Measurements from ENCODE around the gene SENP8.

SENP8 gene

GRCh38 chr15:72124218-72124617, 6.0 kb downstream of the SENP8 start:
- TF ChIP-seq MAX (IDR thresholded peaks at IDR 0.05) (no peak), FOXM1 (IDR thresholded peaks at IDR 0.05; ENCODE audit: borderline replicate concordance, low read depth) (no peak), CREB1 (IDR thresholded peaks at IDR 0.05; ENCODE audit: low read depth) (no peak), REST (IDR thresholded peaks at IDR 0.05; ENCODE audit: low read depth) (no peak), TCF12 (IDR thresholded peaks at IDR 0.05; ENCODE audit: low read depth) (no peak), ZBTB7A (IDR thresholded peaks at IDR 0.05; ENCODE audit: low read depth) (no peak), TEAD4 (IDR thresholded peaks at IDR 0.05) (no peak), CEBPB (IDR thresholded peaks at IDR 0.05) (no peak), YY1 (IDR thresholded peaks at IDR 0.05; ENCODE audit: low read depth) (no peak), TAF1 (IDR thresholded peaks at IDR 0.05; ENCODE audit: low read depth) (no peak), RAD21 (IDR thresholded peaks at IDR 0.05; ENCODE audit: low read depth) (no peak)

GRCh38 chr15:72127724-72128322, 9.6 kb downstream of the SENP8 start:
- TF ChIP-seq TCF12 (IDR thresholded peaks at IDR 0.05; ENCODE audit: low read depth) (no peak), TEAD4 (IDR thresholded peaks at IDR 0.05) (no peak), NFIC (IDR thresholded peaks at IDR 0.05) (no peak), TAF1 (IDR thresholded peaks at IDR 0.05; ENCODE audit: low read depth) (no peak), USF1 (IDR thresholded peaks at IDR 0.05) (no peak), MAX (IDR thresholded peaks at IDR 0.05) (no peak)

- TF ChIP-seq NFIC (IDR thresholded peaks at IDR 0.05) (no peak), TCF12 (IDR thresholded peaks at IDR 0.05; ENCODE audit: low read depth) (no peak), TEAD4 (IDR thresholded peaks at IDR 0.05) (no peak), REST (IDR thresholded peaks at IDR 0.05; ENCODE audit: low read depth) (no peak), YY1 (IDR thresholded peaks at IDR 0.05; ENCODE audit: low read depth) (no peak), USF1 (IDR thresholded peaks at IDR 0.05) (no peak), RAD21 (IDR thresholded peaks at IDR 0.05; ENCODE audit: low read depth) (no peak), TAF1 (IDR thresholded peaks at IDR 0.05; ENCODE audit: low read depth) (no peak), FOXM1 (IDR thresholded peaks at IDR 0.05; ENCODE audit: borderline replicate concordance, low read depth) (no peak), CEBPB (IDR thresholded peaks at IDR 0.05) (no peak), EGR1 (IDR thresholded peaks at IDR 0.05) (no peak), ZBTB7A (IDR thresholded peaks at IDR 0.05; ENCODE audit: low read depth) (no peak), CREB1 (IDR thresholded peaks at IDR 0.05; ENCODE audit: low read depth) (no peak), MAX (IDR thresholded peaks at IDR 0.05) (no peak), EP300 (IDR thresholded peaks at IDR 0.05; ENCODE audit: borderline replicate concordance) (no peak)
Measured at GRCh38 chr15:72128359-72128758, 10.2 kb downstream of the SENP8 start.

GRCh38 chr15:72130272-72130671, 12.1 kb downstream of the SENP8 start:
- TF ChIP-seq YY1 (IDR thresholded peaks at IDR 0.05; ENCODE audit: low read depth) (no peak), FOXM1 (IDR thresholded peaks at IDR 0.05; ENCODE audit: borderline replicate concordance, low read depth) (no peak), REST (IDR thresholded peaks at IDR 0.05; ENCODE audit: low read depth) (no peak), RAD21 (IDR thresholded peaks at IDR 0.05; ENCODE audit: low read depth) (no peak), MAX (IDR thresholded peaks at IDR 0.05) (no peak), ZBTB7A (IDR thresholded peaks at IDR 0.05; ENCODE audit: low read depth) (no peak), CREB1 (IDR thresholded peaks at IDR 0.05; ENCODE audit: low read depth) (no peak), EGR1 (IDR thresholded peaks at IDR 0.05) (no peak), CEBPB (IDR thresholded peaks at IDR 0.05) (no peak), TCF12 (IDR thresholded peaks at IDR 0.05; ENCODE audit: low read depth) (no peak)

Data from Ishikawa (cell line).